Endothelial cell of umbilical vein (primary cell): ENCODE results near the gene ZNF319. TPM values are rescaled to one million over a fixed set of nuclear protein-coding genes. Genes with fewer than 3 reads are reported as not detected.

Source experiments
- BruUV-seq: library from RNA; stranded (reverse); fragments of 400-500 nt; replicated peaks from 2 replicates; lab custom pipeline; 2021; lab: Mats Ljungman, UMichigan
- CTCF ChIA-PET: fragments of 300-600, 350-600 bp; sonication (Branson Sonifier 250); formaldehyde crosslinking; loops from one replicate; lab custom pipeline; 2021; ENCODE audit warnings: antibody characterized with exemption, inconsistent platforms; lab: Charles Lee
- POLR2A ChIA-PET: fragments of 300-600, 350-600 bp; sonication (Branson Sonifier 250); formaldehyde crosslinking; loops from one replicate; lab custom pipeline; 2021; ENCODE audit warnings: antibody characterized with exemption, inconsistent platforms; lab: Charles Lee
- DNase-seq: peaks from one replicate; pipeline ENCODE4 v3.0.0-alpha.2; 2011; ENCODE audit warnings: low read depth, low spot score
- FAIRE-seq: peaks from 2 replicates; lab custom pipeline; 2011; peaks lifted over from hg19 to GRCh38; lab: Jason Lieb, UNC
- H2AFZ ChIP-seq: 2 replicates; pipeline ENCODE4 v1.6.0; 2012; ENCODE audit warnings: low read depth, low read length, control low read depth, inconsistent platforms
- H3K27ac ChIP-seq: 2 replicates; pipeline ENCODE4 v1.5.1; 2011; ENCODE audit warnings: low read depth, mild to moderate bottlenecking, control low read depth, low read length, moderate library complexity; ENCODE audit not compliant: insufficient read depth
- H3K27me3 ChIP-seq, 2 experiments: 2 replicates each; pipeline versions ENCODE4 v1.6.0 to v1.6.1; 2011; ENCODE audit warnings: low read length in 2 of 2, mixed read lengths in 1 of 2; ENCODE audit not compliant: control insufficient read depth in 2 of 2, insufficient read depth in 2 of 2
- H3K36me3 ChIP-seq, 2 experiments: 2 replicates in 1 of 2; 3 replicates in 1 of 2; pipeline ENCODE4 v1.5.1; 2011; ENCODE audit warnings: low read length in 2 of 2, mild to moderate bottlenecking in 1 of 2, moderate library complexity in 1 of 2; ENCODE audit not compliant: control insufficient read depth in 2 of 2, insufficient read depth in 2 of 2; ENCODE audit errors: extremely low read depth in 1 of 2
- H3K4me1 ChIP-seq: 3 replicates; pipeline ENCODE4 v1.5.1; 2011; ENCODE audit warnings: mild to moderate bottlenecking, low read length; ENCODE audit not compliant: control insufficient read depth, insufficient read depth; ENCODE audit errors: extremely low read depth
- H3K4me2 ChIP-seq: 2 replicates; pipeline ENCODE4 v1.6.1; 2011; ENCODE audit warnings: low read length, control low read depth, mixed read lengths; ENCODE audit not compliant: insufficient read depth
- H3K4me3 ChIP-seq, 3 experiments: fragments of 200-600 bp in 1 of 3; sonication (generic), shearing (Covaris generic) in 1 of 3; replicated peaks in 1 of 3; 2 replicates each; pipeline ENCODE4 v1.5.1; 2011 to 2016; ENCODE audit warnings: control low read depth in 3 of 3, low read length in 3 of 3, mild to moderate bottlenecking in 2 of 3, inconsistent platforms in 1 of 3, low read depth in 1 of 3, moderate library complexity in 1 of 3; ENCODE audit not compliant: insufficient read depth in 1 of 3
- H3K79me2 ChIP-seq: 2 replicates; pipeline ENCODE4 v1.6.0; 2012; ENCODE audit warnings: low read length, inconsistent platforms; ENCODE audit not compliant: control insufficient read depth, insufficient read depth
- H3K9ac ChIP-seq: replicated peaks from 2 replicates; pipeline ENCODE3; 2011; ENCODE audit warnings: low read length, control low read depth; ENCODE audit not compliant: insufficient read depth; ENCODE audit errors: extremely low read depth
- H3K9me1 ChIP-seq: replicated peaks from 3 replicates; pipeline ENCODE4 v1.6.0; 2011; ENCODE audit warnings: mild to moderate bottlenecking, low read length; ENCODE audit not compliant: control insufficient read depth, insufficient read depth; ENCODE audit errors: extremely low read depth
- H3K9me3 ChIP-seq: replicated peaks from 2 replicates; pipeline ENCODE4 v1.5.1; 2012; ENCODE audit warnings: low read length, inconsistent platforms; ENCODE audit not compliant: control insufficient read depth, insufficient read depth
- H4K20me1 ChIP-seq: replicated peaks from 2 replicates; pipeline ENCODE3; 2011; ENCODE audit warnings: mild to moderate bottlenecking, low read length; ENCODE audit not compliant: control insufficient read depth, insufficient read depth; ENCODE audit errors: extremely low read depth
- CTCF ChIP-seq, 2 donors: IDR thresholded peaks; 1 replicate in 1 of 2; 2 replicates in 1 of 2; pipeline ENCODE4 v1.5.1; 2011; ENCODE audit warnings: low read length in 2 of 2, mild to moderate bottlenecking in 2 of 2, moderate library complexity in 2 of 2, control low read depth in 1 of 2, inconsistent platforms in 1 of 2, low read depth in 1 of 2; ENCODE audit not compliant: insufficient read depth in 1 of 2; ENCODE audit errors: extremely low read depth in 1 of 2
- EZH2 ChIP-seq: IDR thresholded peaks from 2 replicates; pipeline ENCODE4 v1.6.1; 2012; ENCODE audit warnings: borderline replicate concordance, low read depth, mild to moderate bottlenecking, moderate library complexity, low read length, inconsistent platforms; ENCODE audit not compliant: severe bottlenecking
- FOS ChIP-seq: IDR thresholded peaks from 2 replicates; pipeline ENCODE4 v1.6.1; 2011; ENCODE audit warnings: mild to moderate bottlenecking, low read length, moderate library complexity, borderline replicate concordance; ENCODE audit not compliant: insufficient read depth
- JUN ChIP-seq: IDR thresholded peaks from 2 replicates; pipeline ENCODE4 v1.6.1; 2011; ENCODE audit warnings: borderline replicate concordance, low read depth; ENCODE audit not compliant: insufficient read length, insufficient read depth
- MAX ChIP-seq: IDR thresholded peaks from 2 replicates; pipeline ENCODE4 v1.6.1; 2011; ENCODE audit not compliant: insufficient read depth, insufficient read length
- POLR2AphosphoS5 ChIP-seq: IDR thresholded peaks from 2 replicates; pipeline ENCODE4 v1.6.1; 2012; ENCODE audit warnings: low read depth, mild to moderate bottlenecking, control low read depth, low read length, moderate library complexity; ENCODE audit not compliant: insufficient read depth
- dilution Hi-C: fragments of 300-500 bp; cut with MboI; formaldehyde crosslinking; loops from one replicate; pipeline ENCODE4 v1.15.0; 2019; ENCODE audit warnings: low sequenced_read_pairs; ENCODE audit not compliant: extremely low pct_ligation_motif_present
- intact Hi-C: fragments of 100-400 bp; cut with micrococcal nuclease; formaldehyde crosslinking; loops from one replicate; pipeline ENCODE4 v1.10.0; 2022
- polyA plus RNA-seq, 4 experiments: library from polyadenylated mRNA; depleted of rRNA in 3 of 4; stranded (reverse) in 3 of 4; unstranded in 1 of 4; fragments of >200 nt; gene quantifications; 2 replicates each; pipeline versions ENCODE4 v1.2.1 to v1.2.3, GENCODE V29; 2011 to 2012; ENCODE audit warnings: missing spikeins in 1 of 4
- total RNA-seq: library from RNA; stranded (reverse); gene quantifications from 2 replicates; pipeline ENCODE4 v1.2.3, GENCODE V29; 2021

Gene ZNF319
- total and polyA plus RNA-seq, 2 donors (not counting 3 experiments of a cell fraction or from before 2014, with no cell fraction given): 5.4 to 9.9 TPM

- DNase-seq (no peak), FAIRE-seq (no peak)
- CTCF ChIA-PET: interaction anchor here (1.0 to 1.7 kb wide), 3 partner anchors 11 to 123 kb away, joined by 3 to 4 read pairs (median 4); partner anchors contain the start of gene CNGB1
- H3K9me1 ChIP-seq: no peaks in the 10 kb centered on the region
- no peaks in the 10 kb centered on the region for H4K20me1 ChIP-seq
- BruUV-seq: no TSS peak
- H3K4me3 ChIP-seq: no peak overlapping the region
- H3K36me3 ChIP-seq: no peaks in the 10 kb centered on the region
- no peaks in the 10 kb centered on the region for H3K9me3 ChIP-seq
- POLR2A ChIA-PET: no interaction called here
- no peaks in the 10 kb centered on the region for H3K4me1 ChIP-seq
- no peak for TF ChIP-seq EZH2
- TF ChIP-seq MAX: no peak
- TF ChIP-seq JUN: no peak
- no peak for TF ChIP-seq FOS
- no peak for TF ChIP-seq CTCF (IDR thresholded peaks at IDR 0.05; ENCODE audit: extremely low read depth in 1 of 2, insufficient read depth in 1 of 2, low read depth in 1 of 2, low read length in 2 of 2)
- TF ChIP-seq POLR2AphosphoS5: no peak
- no peaks in the 10 kb centered on the region for H3K79me2 ChIP-seq
- H2AFZ ChIP-seq: no peak overlapping the region
- H3K27me3 ChIP-seq: no peaks in the 10 kb centered on the region
- no peak overlapping the region for H3K9ac ChIP-seq
- H3K4me2 ChIP-seq: no peak overlapping the region
- no peak overlapping the region for H3K27ac ChIP-seq
- dilution Hi-C loops (no loop called here), intact Hi-C loops (no loop called here)
Measured at GRCh38 chr16:57960826-57961472, 39.5 kb downstream of the ZNF319 start.
